K562 (cell line): ENCODE results near the gene DAZAP1. TPM values are rescaled to one million over a fixed set of nuclear protein-coding genes. Genes with fewer than 3 reads are reported as not detected.

ENCODE experiments used
- HINFP ChIP-seq: fragments of 450-650 bp; conservative IDR thresholded peaks from 2 replicates; pipeline ENCODE4 v1.6.1; 2016; ENCODE audit warnings: missing genetic modification characterization, low read depth, mild to moderate bottlenecking, control low read depth, missing compliant biosample characterization
- HSF4 ChIP-seq: fragments of 250-450 bp; sonication (Bioruptor Pico); IDR thresholded peaks from 2 replicates; pipeline ENCODE4 v2.1.2; 2022; ENCODE audit warnings: mild to moderate bottlenecking, moderate library complexity, borderline replicate concordance
- NFRKB ChIP-seq: fragments of 450-650 bp; IDR thresholded peaks from 2 replicates; pipeline ENCODE4 v1.6.1; 2016; ENCODE audit warnings: low read depth
- NR2F6 ChIP-seq: fragments of 450-650 bp; formaldehyde crosslinking; IDR thresholded peaks from 2 replicates; pipeline ENCODE4 v1.4.0; 2020; ENCODE audit warnings: mild to moderate bottlenecking
- PATZ1 ChIP-seq: fragments of 250-450 bp; sonication (Bioruptor Pico); IDR thresholded peaks from 2 replicates; pipeline ENCODE4 v1.5.0; 2020; ENCODE audit warnings: mild to moderate bottlenecking, borderline replicate concordance
- POLR3G ChIP-seq: IDR thresholded peaks from 2 replicates; pipeline ENCODE4 v1.6.1; 2011; ENCODE audit not compliant: insufficient read length, insufficient replicate concordance; ENCODE audit errors: extremely low read depth
- RHOXF2B ChIP-seq: fragments of 250-450 bp; sonication (Bioruptor Pico); conservative IDR thresholded peaks from 2 replicates; pipeline ENCODE4 v1.5.1; 2021
- THAP12 ChIP-seq: fragments of 250-450 bp; sonication (Bioruptor Pico); IDR thresholded peaks from 2 replicates; pipeline ENCODE4 v1.9.0; 2021; ENCODE audit warnings: mild to moderate bottlenecking, inconsistent platforms
- TSC22D4 ChIP-seq: fragments of 450-650 bp; IDR thresholded peaks from 2 replicates; pipeline ENCODE4 v1.6.1; 2016; ENCODE audit warnings: missing genetic modification characterization, missing biosample characterization, control low read depth
- VEZF1 ChIP-seq: fragments of 200-800 bp; sonication (Bioruptor generic); IDR thresholded peaks from 2 replicates; pipeline ENCODE4 v1.6.1; 2017; ENCODE audit warnings: missing genetic modification characterization, missing compliant biosample characterization
- ZBTB26 ChIP-seq: fragments of 450-650 bp; formaldehyde crosslinking; IDR thresholded peaks from 2 replicates; pipeline ENCODE4 v1.4.0; 2022; ENCODE audit warnings: missing genetic modification characterization
- ZNF324 ChIP-seq: fragments of 250-450 bp; sonication (Bioruptor Pico); IDR thresholded peaks from 2 replicates; pipeline ENCODE4 v1.4.0; 2020; ENCODE audit warnings: mild to moderate bottlenecking
- ZNF583 ChIP-seq: fragments of 250-450 bp; sonication (Bioruptor Pico); IDR thresholded peaks from 2 replicates; pipeline ENCODE4 v1.4.0; 2020
- ZNF639 ChIP-seq, 2 experiments: fragments of 200-800 bp in 1 of 2; sonication (Bioruptor generic) in 1 of 2; sonication (generic) in 1 of 2; formaldehyde crosslinking in 1 of 2; IDR thresholded peaks in 1 of 2; conservative IDR thresholded peaks in 1 of 2; 2 replicates each; pipeline versions ENCODE4 v1.5.0 to v1.6.1; 2016 to 2020; ENCODE audit warnings: missing compliant biosample characterization in 1 of 2, missing genetic modification characterization in 1 of 2, missing genetic modification reagents in 1 of 2
- ZNF766 ChIP-seq: fragments of 200-800 bp; sonication (Bioruptor generic); conservative IDR thresholded peaks from 2 replicates; pipeline ENCODE4 v1.6.1; 2016; ENCODE audit warnings: missing genetic modification characterization, missing compliant biosample characterization
- polyA plus RNA-seq, 8 experiments: library from polyadenylated mRNA; depleted of rRNA in 4 of 8; stranded (reverse) in 5 of 8; unstranded in 3 of 8; fragments of >200 nt; fragmentation: Nextera tagmentation in 2 of 8; fragmentation: Illumina TruSeq in 1 of 8; extraction: Ambion mirVana in 2 of 8; extraction: Trizol in 1 of 8; gene quantifications; 2 replicates each; pipeline versions ENCODE4 v1.2.1 to v1.2.3, GENCODE V29; 2011 to 2014; ENCODE audit warnings: inconsistent platforms in 1 of 8, missing spikeins in 1 of 8
- total RNA-seq, 7 experiments: library from RNA; depleted of rRNA in 6 of 7; stranded (reverse); fragments of >200 nt in 6 of 7; fragmentation: Illumina TruSeq in 2 of 7; extraction: Trizol in 2 of 7; gene quantifications; 2 replicates each; pipeline versions ENCODE4 v1.2.1 to v1.2.3, GENCODE V29; 2011 to 2021; ENCODE audit warnings: low replicate concordance in 1 of 7

DAZAP1 gene
- total and polyA plus RNA-seq, 9 of the 15 experiments (the other 6 are each of a cell fraction or from before 2014, with no cell fraction given): 10.8 to 289 (median 142) TPM

GRCh38 chr19:1406774-1407527 is 435 bp upstream of the DAZAP1 start (continued):
- TF ChIP-seq ZNF639 (CRISPR knock-in tag; conservative IDR thresholded peaks at IDR 0.05 in 1 of 2, IDR thresholded peaks at IDR 0.05 in 1 of 2) (no peak; a peak in 1 of 4 replicates), RHOXF2B (no peak), NFRKB (no peak), ZNF324 (CRISPR knock-in tag) (no peak), ZNF766 (CRISPR knock-in tag) (peak; percentile 98; the same call in 1 of the 2 replicates), THAP12 (CRISPR knock-in tag) (peak; percentile 63), PATZ1 (CRISPR knock-in tag) (no peak), VEZF1 (CRISPR knock-in tag) (peak; percentile 73), HINFP (tag) (0 out of 2 replicates have a peak, but pooled peaks have one; percentile 36), NR2F6 (CRISPR knock-in tag) (no peak), ZNF583 (peak; percentile 85; the same call in 1 of the 2 replicates), TSC22D4 (tag) (no peak), ZBTB26 (no peak), HSF4 (CRISPR knock-in tag) (no peak), POLR3G (no peak)
